ENCODE results near the gene FAM163A. TPM values are rescaled to one million over a fixed set of nuclear protein-coding genes. Genes with fewer than 3 reads are reported as not detected.

FAM163A gene
- total RNA-seq, 1 donor from 2014 or later, result 1.4 TPM

- DNase-seq (ENCODE audit: extremely low spot score, unreplicated experiment), result no peak
- Mint-ChIP-seq H3K9me3 (no peaks in the 10 kb centered on the region), H3K27me3 (peaks cover 13% of the 10 kb centered on the region), H3K4me1 (ENCODE audit: unreplicated experiment) (peaks cover 19% of the 10 kb centered on the region), H3K27ac (no peak overlapping the region), H3K4me3 (peak overlapping the region; percentile 94), H3K36me3 (no peaks in the 10 kb centered on the region)
- no peak for TF ChIP-seq CTCF (conservative IDR thresholded peaks at IDR 0.05)
Observed at GRCh38 chr1:179816196-179816960, 73.3 kb downstream of the FAM163A start.

- DNase-seq (ENCODE audit: extremely low spot score, unreplicated experiment), result no peak
- Mint-ChIP-seq H3K36me3 (no peaks in the 10 kb centered on the region), H3K9me3 (no peaks in the 10 kb centered on the region), H3K27me3 (peaks cover 8% of the 10 kb centered on the region), H3K4me3 (no peak overlapping the region), H3K27ac (no peak overlapping the region), H3K4me1 (ENCODE audit: unreplicated experiment) (peaks cover 19% of the 10 kb centered on the region)
- TF ChIP-seq CTCF (conservative IDR thresholded peaks at IDR 0.05), result no peak
Observed at GRCh38 chr1:179817056-179817455, 74.0 kb downstream of the FAM163A start.

- no peak for DNase-seq (ENCODE audit: extremely low spot score, unreplicated experiment)
- H3K27me3 Mint-ChIP-seq, result peaks cover 7% of the 10 kb centered on the region
- H3K36me3 Mint-ChIP-seq, result no peaks in the 10 kb centered on the region
- H3K4me3 Mint-ChIP-seq, result no peak overlapping the region
- TF ChIP-seq CTCF (conservative IDR thresholded peaks at IDR 0.05), result no peak
- no peaks in the 10 kb centered on the region for H3K9me3 Mint-ChIP-seq
- peaks cover 19% of the 10 kb centered on the region for H3K4me1 Mint-ChIP-seq (ENCODE audit: unreplicated experiment)
- H3K27ac Mint-ChIP-seq, result no peak overlapping the region
Observed at GRCh38 chr1:179817789-179818188, 74.7 kb downstream of the FAM163A start.

DNA sequence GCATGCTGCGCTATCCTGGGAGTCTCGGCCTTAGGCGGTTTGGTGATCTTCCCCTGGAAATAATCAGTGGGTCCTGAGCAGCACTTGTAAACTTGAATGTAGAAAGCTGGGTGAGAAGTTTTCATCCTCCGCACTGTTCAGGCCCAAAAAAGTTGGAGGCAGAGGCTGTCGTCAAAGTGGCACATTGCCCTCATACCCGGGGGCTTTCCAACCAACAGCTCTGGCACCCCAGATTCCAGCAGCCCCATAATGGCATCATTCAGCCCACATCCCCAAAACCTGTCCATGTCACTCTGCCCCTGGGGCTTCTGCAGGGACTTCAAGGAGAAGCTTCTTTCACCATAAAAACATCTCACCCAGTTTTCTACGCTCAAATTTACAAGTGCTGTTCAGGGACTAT, 75.2 kb downstream of the FAM163A start:
- Mint-ChIP-seq H3K36me3 (no peaks in the 10 kb centered on the region), H3K9me3 (no peaks in the 10 kb centered on the region), H3K27ac (no peak overlapping the region), H3K27me3 (peaks cover 7% of the 10 kb centered on the region), H3K4me1 (ENCODE audit: unreplicated experiment) (peaks cover 19% of the 10 kb centered on the region), H3K4me3 (no peak overlapping the region)
- no peak for DNase-seq (ENCODE audit: extremely low spot score, unreplicated experiment)
- no peak for TF ChIP-seq CTCF (conservative IDR thresholded peaks at IDR 0.05)

- H3K4me1 Mint-ChIP-seq (ENCODE audit: unreplicated experiment), result peaks cover 19% of the 10 kb centered on the region
- DNase-seq (ENCODE audit: extremely low spot score, unreplicated experiment), result no peak
- no peak overlapping the region for H3K4me3 Mint-ChIP-seq
- H3K9me3 Mint-ChIP-seq, result no peaks in the 10 kb centered on the region
- H3K27ac Mint-ChIP-seq, result no peak overlapping the region
- H3K27me3 Mint-ChIP-seq, result peaks cover 7% of the 10 kb centered on the region
- H3K36me3 Mint-ChIP-seq, result no peaks in the 10 kb centered on the region
- no peak for TF ChIP-seq CTCF (conservative IDR thresholded peaks at IDR 0.05)
Observed at GRCh38 chr1:179818743-179819173, 75.7 kb downstream of the FAM163A start.
